Measurements from ENCODE around the gene BHLHE41. TPM values are rescaled to one million over a fixed set of nuclear protein-coding genes. Genes with fewer than 3 reads are reported as not detected.

The BHLHE41 gene
- polyA plus RNA-seq (ENCODE audit: insufficient read length in 10 of 10): 10 to 100 TPM in 1 of 10 donors, 1 to 10 TPM in 9; 2.5 to 10.6 (median 4.5) TPM
- long read RNA-seq, donor 1, partial matches to known transcripts: 0 of 2 reads
- long read RNA-seq, donor 1, other reads (novel, unspliced or antisense): 0 of 2 reads
- long read RNA-seq, donor 2, partial matches to known transcripts: 0 of 1 reads
- long read RNA-seq, donor 2, other reads (novel, unspliced or antisense): 0 of 1 reads
- long read RNA-seq, donor 3: 0 reads
- long read RNA-seq, donor 4: 0 reads
- long read RNA-seq, donor 5, partial matches to known transcripts: 0 of 2 reads
- long read RNA-seq, donor 5, other reads (novel, unspliced or antisense): 0 of 2 reads
- long read RNA-seq, donor 6: 0 reads
- long read RNA-seq, donor 7, partial matches to known transcripts: 0 of 4 reads
- long read RNA-seq, donor 7, other reads (novel, unspliced or antisense): 0 of 4 reads
- long read RNA-seq, donor 8: 0 reads
- long read RNA-seq, donor 9: 0 reads

DNA sequence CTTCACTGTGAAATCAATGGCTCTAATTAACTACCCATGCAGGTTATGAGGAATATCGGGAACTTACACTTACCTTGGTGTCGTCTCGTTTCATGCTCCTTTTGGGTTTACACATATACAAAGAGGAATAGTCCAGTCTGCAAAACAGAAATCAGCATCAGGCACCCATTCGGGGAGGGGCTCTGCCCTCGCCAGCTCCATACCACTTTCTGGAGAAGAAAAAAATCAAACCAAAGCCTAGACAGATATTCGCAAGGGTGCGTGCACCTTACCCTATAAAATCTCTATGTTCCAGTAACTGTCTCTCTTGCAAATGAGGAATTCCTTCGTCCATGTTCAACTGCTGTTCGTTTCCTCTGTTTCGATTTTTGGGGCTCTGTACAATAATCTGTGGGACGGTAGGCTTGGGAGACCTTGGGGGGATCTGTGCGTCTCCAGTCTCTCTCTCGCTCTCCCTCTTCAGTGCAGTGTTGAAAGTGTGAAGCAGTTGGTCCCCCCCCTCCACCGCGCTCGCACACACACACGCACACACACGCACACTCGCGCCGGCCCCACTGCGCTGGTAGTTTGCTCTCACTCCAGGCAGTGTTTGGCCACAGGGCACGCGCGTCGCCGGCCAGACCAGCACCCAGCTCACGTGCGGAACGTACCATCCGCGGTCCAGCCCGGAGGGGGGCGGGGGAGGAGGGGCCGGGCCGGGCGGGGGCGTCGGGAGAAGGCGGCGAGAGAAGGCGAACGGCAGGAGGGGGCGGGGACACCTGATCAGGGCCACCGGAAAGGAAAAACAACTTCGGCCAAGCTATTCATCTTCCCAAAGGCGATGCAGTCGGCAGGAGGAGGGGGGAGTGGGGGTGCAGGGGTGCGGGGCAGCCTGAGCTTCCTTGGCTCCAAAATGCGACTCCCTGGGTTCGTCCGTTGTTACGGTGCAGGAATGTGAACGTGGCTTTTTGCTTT, at the start of gene BHLHE41:
Gene BHLHE41 (minus strand): TSS at position 592 of the 954 bp plus-strand sequence. CDS start 258 bp downstream, at position 334.
- peak in 2 of 3 donors; percentile 62 to 83 for DNase-seq

DNA sequence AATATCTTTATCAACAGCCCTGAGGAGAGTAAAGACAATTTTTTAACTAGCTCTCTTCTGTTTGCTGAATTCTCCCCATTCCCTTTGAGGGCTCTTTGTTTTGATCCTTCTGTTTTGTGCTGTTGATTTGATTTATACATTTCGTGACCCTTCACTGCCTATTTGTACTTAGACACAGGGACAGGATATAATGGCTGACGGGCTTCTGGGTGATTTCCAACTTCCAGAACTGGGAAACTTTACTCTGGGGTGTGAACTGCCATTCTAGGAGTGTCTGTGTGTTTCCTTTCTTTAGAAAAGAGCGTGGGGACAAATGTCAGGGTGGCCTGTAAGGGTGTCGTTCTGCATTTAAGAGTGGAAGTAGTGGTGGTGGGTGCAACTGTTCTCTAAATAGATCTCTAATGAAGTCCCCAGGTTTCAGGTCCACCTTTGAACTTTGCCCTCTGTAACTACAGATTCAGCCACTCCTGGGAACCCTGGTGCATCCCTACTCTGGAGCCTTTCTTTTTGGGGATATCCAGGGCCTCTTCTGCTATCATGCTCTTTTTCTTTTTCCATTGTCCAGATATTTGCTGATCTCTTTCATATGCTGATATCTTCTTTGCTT, 48.2 kb upstream of the BHLHE41 start:
- DNase-seq: no peak

DNA sequence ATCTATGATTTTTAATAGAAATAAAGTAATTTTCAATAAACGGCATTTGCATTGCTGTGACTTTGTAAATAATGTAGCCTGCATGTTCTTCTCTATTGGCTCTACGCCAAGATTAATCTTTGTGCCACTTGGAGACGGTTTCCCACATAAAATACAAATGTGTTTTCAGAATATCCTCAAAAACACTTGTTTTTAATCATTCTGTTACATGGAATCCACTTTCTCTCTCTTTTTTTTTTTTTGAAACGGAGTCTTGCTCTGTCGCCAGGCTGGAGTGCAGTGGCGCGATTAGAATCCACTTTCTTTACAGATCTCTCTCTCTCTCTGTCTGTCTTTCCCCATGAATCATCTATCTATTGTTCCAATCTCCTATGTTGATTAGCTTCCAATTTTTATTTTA, 47.7 kb upstream of the BHLHE41 start:
- DNase-seq: no peak

GRCh38 chr12:26172013-26172412, 47.2 kb upstream of the BHLHE41 start:
- DNase-seq: no peak

- DNase-seq: no peak
These were observed 39.3 kb upstream of the BHLHE41 start for GRCh38 chr12:26164118-26164517.

DNA sequence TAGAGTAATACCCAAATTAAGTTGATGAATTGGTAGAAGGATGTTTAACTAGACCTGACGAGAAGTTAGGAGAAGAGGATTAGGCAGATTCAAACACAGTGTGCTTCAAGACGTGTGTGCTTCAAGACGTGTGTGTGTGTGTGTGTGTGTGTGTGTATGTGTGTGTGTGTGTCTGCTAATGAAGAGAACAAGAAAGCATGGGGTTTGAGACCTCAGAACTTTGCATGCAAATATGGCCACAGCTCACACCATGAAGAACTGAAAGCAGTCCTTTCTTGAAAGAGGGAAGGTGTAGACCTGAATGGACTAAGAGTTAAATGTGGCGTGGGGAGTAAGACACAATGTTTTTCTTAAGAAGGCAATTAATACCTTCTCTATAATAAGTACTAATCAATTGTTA, 38.1 kb upstream of the BHLHE41 start:
- no peak for DNase-seq

DNA sequence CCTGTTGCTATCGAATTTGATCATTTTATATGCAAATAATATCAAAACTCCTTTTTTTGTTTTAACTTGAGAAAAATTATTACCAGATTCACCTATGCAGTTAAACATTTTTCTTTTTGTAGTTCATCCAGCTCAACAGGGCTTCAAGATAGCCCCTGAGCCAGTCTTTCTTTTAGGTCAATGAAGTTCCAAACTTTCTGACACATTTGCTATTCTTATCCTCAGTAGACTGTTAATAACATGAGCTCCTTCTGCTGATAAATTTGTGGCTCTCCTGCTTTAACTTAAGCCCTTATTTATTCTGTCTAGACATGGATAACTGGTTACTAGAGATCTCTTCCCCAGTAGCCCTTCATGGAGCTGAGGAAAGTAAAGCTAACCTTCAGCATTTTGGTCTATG, 37.3 kb upstream of the BHLHE41 start:
- no peak for DNase-seq

GRCh38 chr12:26158078-26158764, 33.4 kb upstream of the BHLHE41 start:
- no peak for DNase-seq

DNA sequence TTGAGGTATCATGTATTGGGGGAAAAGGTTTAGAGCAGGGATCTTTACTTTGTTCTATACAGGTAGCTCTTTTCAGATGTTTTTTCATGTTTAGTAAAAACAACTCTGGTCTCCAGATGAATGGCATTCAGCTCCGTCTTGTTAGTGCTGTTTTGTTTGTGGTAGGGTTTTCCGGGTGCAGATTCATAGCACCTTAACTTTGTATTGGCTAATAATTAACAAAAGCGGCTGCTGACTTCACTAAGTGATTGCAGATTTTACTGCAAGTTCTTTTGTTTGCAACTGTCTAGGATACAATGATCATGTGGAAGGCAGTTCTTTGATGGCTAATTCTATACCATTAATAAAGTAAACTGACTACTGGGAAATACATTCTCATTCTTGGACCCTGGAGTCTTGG, 32.2 kb upstream of the BHLHE41 start:
- no peak for DNase-seq

DNA sequence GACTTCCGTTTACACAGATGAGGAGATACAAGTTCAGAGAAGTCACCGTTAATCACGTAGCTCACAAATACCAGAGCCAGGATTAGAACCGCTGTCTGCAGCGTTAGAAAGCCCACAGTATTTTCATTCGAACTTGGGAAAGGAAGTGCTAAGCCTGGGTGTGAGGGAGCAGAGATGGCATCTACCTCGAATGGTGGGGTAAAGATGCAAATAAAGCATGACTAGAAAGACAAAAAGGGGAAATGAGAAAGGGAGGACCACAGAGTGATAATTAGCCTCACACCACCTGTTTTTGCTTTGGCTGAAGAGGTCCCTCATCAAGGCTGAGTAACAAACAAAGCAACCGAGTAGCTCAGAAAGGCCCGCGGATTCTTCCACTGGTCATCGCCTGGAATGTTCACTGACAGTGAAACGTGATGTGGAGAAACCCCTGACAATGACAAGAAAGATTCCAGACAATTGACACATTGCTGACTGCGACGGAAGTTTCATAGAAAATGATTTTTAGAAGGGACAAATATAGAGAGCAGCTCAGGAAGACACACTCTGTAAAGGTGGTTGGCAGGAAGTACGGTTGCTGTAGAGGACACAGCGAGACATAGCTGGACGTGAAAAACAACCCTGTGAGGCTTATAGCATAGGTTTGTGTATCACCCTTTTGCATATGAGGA, 31.5 kb upstream of the BHLHE41 start:
- no peak for DNase-seq

DNA sequence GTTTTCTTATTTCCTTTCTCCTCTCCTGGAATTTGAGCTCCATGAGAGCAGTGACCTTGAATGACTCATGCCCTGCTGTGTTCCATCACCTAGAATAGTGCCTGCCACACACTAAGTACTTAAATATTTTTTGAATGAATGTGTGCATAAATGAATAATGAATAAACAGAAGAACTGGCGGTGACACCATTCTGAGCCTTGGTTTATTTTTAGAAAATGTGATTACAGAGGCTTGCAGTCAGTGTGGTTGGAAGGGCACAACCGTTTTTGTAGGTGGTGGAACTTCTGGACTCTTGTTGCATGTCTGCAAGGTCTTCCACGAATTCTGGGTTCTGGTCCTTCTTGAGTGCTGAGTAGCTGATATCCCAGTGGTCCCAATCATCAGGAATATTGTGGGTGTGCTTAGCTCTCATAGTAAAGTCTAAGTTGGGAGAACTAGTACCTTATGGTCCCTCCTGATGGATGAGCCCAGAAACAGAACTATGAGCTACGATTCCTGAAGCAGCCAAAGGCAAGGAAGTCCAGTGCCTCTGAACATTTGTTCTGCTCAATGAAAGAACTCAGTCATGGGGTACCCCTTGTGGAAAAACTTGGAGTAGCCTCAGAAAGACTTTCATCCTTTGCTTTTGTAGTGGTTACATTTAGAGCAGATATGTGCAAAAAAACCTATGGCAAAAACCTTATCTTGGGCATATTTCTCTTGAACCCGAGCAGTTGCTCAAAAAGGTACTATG, 28.8 kb upstream of the BHLHE41 start:
- peak in 1 of 3 donors; percentile 89 for DNase-seq

- DNase-seq: no peak
These were observed 27.8 kb upstream of the BHLHE41 start for GRCh38 chr12:26152507-26153102.

DNA sequence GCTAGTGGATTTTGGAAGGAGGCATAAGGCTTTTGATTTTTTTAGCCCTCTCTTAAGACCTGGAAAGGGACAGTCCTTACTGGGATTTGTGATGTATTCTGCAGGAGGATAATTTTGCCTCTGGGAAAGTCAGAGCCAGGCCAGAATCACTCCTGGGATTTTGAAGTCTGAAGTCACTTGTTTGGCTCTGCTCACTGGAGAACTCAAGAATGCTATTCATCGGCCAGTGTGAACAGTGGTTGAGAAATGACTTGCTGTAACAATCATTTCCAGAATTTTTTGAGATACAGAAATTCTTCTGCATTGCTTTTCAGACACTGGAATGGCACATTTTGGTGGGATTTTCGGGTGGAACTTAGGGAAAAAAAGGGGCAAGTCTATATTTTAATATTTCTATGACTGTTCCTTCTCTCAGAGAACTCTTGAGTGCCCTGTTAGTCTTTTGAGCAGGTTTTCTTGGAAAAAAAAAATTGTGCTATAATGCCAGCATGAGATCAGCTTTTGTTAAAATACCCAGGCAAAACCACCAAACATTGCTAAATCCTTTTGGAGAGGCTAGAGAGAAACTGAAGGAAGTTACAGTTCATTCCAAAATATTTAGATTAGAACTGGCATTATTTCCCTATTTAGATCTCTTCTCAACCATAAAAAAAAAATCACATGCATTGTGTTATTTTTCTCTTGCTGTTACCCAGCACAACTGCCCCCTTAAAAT, 26.1 kb upstream of the BHLHE41 start:
- DNase-seq: peak; percentile 40 to 62 (median 54)

GRCh38 chr12:26149968-26150500, 25.2 kb upstream of the BHLHE41 start:
- DNase-seq: no peak

DNA sequence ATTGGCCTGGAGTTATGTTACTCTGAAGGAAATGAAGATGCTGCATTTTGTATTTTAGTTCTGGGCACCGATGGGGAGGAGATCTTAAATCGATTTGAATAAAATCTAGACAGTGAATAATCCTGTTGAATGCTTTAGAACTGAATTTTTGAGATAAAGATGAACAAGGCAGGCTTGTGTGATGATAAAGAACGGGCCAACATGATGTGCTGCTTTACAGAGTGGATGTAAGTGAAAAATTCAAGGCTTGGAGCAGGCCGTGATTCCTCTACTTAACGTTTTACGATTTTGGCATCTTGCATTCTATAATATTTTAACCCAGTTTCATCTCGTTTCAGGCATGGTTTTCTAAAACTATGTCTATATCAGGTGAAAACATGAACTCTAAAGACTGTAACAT, 23.5 kb upstream of the BHLHE41 start:
- DNase-seq: no peak

- no peak for DNase-seq
These were observed 18.5 kb upstream of the BHLHE41 start for GRCh38 chr12:26143291-26143690.

- no peak for DNase-seq
These were observed 14.0 kb upstream of the BHLHE41 start for GRCh38 chr12:26138860-26139259.

GRCh38 chr12:26136688-26137087, 11.9 kb upstream of the BHLHE41 start:
- no peak for DNase-seq

GRCh38 chr12:26135571-26135970, 10.7 kb upstream of the BHLHE41 start:
- DNase-seq: no peak

All from muscle of back (tissue), 13 donors.